ENCODE data around the gene AFG1L.
"Not testable (repeated sequence)": the region's sequence is repeated elsewhere in the genome, so short reads cannot be mapped to it uniquely, and the experiment has no call there.

AFG1L gene

DNA sequence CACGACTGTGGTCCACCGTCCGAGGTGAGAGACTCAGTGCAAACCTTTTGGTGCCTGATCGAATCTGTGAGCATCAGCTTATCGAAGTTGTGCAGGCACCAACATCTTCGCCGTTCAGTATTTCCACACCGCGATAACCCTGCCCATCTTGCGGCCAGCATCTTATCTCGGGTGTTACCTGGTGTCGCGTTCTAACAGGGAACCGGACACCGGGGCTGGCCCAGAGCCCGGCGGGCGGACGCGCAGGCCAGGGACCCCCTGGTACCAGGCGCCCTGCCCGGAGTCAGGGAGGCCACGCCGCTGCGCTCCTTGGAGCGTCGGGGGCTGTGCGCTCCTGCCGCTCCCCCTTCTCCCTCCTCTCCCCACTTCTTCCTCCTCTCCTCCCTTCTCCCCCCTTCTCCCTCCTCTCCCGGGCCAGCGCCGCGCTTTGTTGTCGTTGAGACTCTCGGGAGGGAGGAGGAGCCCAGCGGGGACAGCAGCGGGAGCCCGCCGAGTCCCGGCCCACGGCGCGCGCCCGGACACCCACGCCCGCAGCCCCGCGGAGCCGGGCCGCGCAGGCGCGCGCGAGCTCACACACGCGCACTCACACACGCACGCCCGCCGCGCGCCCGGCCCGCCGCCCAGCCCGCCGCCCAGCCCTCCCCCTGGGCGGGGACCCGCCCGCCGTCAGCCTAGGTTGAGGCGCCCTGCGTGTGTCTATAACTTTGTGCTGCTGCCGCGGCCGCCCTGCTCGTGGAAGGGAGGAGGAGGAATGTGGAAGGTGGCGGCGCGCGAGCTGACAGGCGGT, 264.4 kb downstream of the AFG1L start:
- Histone ChIP-seq H3K9ac (ENCODE audit: insufficient read length, low read depth) (peak overlapping the region; percentile 77), H3K27me3 (ENCODE audit: insufficient read depth, insufficient read length) (peaks cover 31% of the 10 kb centered on the region), H3K4me3 (ENCODE audit: insufficient read length, low read depth) (peak overlapping the region; percentile 75), H3K36me3 (ENCODE audit: insufficient read depth, insufficient read length, low read length) (no peaks in the 10 kb centered on the region), H3K4me1 (ENCODE audit: insufficient read depth, insufficient read length) (no peaks in the 10 kb centered on the region), H3K9me3 (ENCODE audit: insufficient read depth, low read length) (no peaks in the 10 kb centered on the region)
- TF ChIP-seq ZNF274 (IDR thresholded peaks at IDR 0.05; ENCODE audit: low read depth, low read length) (no peak), SUZ12 (IDR thresholded peaks at IDR 0.05; ENCODE audit: extremely low read depth, insufficient read depth, insufficient read length) (no peak), YY1 (IDR thresholded peaks at IDR 0.05; ENCODE audit: insufficient read depth, insufficient read length) (no peak)
- no peak for DNase-seq (ENCODE audit: low read depth, low spot score)

DNA sequence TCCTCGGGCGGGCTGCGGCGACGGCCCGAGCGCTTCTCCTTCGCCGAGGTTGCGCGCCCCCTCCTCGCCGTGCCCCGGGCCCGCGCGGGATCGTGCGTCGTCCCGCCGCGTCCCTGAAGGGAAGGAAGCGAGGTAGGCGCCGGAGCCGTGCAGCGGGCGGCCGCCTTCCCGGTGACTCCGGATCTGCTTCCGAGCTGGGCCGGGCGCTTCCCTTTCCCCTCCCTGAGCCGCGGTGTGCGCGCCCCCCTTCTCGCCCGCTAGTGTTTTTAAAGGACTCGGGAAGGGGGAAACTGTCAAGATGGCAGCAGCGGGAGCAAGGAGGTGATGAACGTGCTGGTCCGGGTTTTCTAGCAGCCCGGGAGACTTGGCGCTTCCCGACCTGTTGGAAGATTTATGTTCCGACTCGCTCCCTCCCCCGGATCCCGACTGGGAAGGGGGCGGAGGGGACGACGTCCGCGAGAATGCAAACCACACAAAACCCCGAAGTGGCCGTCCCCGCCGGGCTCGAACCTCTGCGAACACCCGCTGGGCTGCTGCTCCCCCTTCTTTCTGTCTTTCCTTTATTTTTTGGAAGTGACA, 265.1 kb downstream of the AFG1L start:
- no peak for DNase-seq (ENCODE audit: low read depth, low spot score)
- TF ChIP-seq SUZ12 (IDR thresholded peaks at IDR 0.05; ENCODE audit: extremely low read depth, insufficient read depth, insufficient read length): no peak
- TF ChIP-seq ZNF274 (IDR thresholded peaks at IDR 0.05; ENCODE audit: low read depth, low read length): no peak
- no peak for TF ChIP-seq YY1 (IDR thresholded peaks at IDR 0.05; ENCODE audit: insufficient read depth, insufficient read length)
- H3K9ac ChIP-seq (ENCODE audit: insufficient read length, low read depth): peak overlapping the region; percentile 77
- no peaks in the 10 kb centered on the region for H3K36me3 ChIP-seq (ENCODE audit: insufficient read depth, insufficient read length, low read length)
- peaks cover 32% of the 10 kb centered on the region for H3K27me3 ChIP-seq (ENCODE audit: insufficient read depth, insufficient read length)
- peak overlapping the region; percentile 75 for H3K4me3 ChIP-seq (ENCODE audit: insufficient read length, low read depth)
- H3K9me3 ChIP-seq (ENCODE audit: insufficient read depth, low read length): no peaks in the 10 kb centered on the region
- no peaks in the 10 kb centered on the region for H3K4me1 ChIP-seq (ENCODE audit: insufficient read depth, insufficient read length)

DNA sequence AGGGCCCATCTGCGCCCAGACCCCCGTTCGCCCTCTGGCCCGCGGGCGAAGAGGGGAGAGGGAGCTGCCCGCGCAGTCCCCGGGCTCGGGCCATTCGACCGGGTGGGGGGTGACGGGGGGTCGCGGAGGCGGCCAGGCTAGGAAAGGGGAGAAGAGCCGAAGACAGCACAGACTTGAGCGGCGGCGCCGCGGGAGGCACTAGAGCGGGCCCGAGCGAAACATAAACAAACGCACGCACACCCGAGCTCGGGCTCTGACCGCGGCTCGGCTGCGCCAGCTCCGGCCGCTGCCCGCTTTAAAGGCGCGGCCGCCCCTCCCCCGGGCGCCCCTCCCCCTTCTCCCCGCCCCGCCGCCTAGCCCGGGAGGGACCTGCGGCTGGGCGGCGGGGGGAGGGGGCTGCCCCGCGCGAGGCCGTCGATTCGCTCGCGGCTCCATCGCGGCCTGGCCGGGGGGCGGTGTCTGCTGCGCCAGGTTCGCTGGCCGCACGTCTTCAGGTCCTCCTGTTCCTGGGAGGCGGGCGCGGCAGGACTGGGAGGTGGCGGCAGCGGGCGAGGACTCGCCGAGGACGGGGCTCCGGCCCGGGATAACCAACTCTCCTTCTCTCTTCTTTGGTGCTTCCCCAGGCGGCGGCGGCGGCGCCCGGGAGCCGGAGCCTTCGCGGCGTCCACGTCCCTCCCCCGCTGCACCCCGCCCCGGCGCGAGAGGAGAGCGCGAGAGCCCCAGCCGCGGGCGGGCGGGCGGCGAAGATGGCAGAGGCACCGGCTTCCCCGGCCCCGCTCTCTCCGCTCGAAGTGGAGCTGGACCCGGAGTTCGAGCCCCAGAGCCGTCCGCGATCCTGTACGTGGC, 265.8 kb downstream of the AFG1L start, which contains the start of gene FOXO3:
Gene FOXO3, plus strand, starts transcription at position 455 of the 846 bp plus-strand sequence. Its CDS starts 292 bp downstream, at position 747.
- H3K9me3 ChIP-seq (ENCODE audit: insufficient read depth, low read length): no peaks in the 10 kb centered on the region
- peak within 1 kb of the TSS; percentile 77 for H3K4me3 ChIP-seq (ENCODE audit: insufficient read length, low read depth)
- no peaks in the 10 kb centered on the region for H3K4me1 ChIP-seq (ENCODE audit: insufficient read depth, insufficient read length)
- H3K36me3 ChIP-seq (ENCODE audit: insufficient read depth, insufficient read length, low read length): peaks cover 3% of the 10 kb centered on the region
- DNase-seq (ENCODE audit: low read depth, low spot score): no peak
- peak within 1 kb of the TSS; percentile 83 for H3K9ac ChIP-seq (ENCODE audit: insufficient read length, low read depth)
- peaks cover 27% of the 10 kb centered on the region for H3K27me3 ChIP-seq (ENCODE audit: insufficient read depth, insufficient read length)
- TF ChIP-seq ZNF274 (IDR thresholded peaks at IDR 0.05; ENCODE audit: low read depth, low read length) (no peak), YY1 (IDR thresholded peaks at IDR 0.05; ENCODE audit: insufficient read depth, insufficient read length) (no peak), SUZ12 (IDR thresholded peaks at IDR 0.05; ENCODE audit: extremely low read depth, insufficient read depth, insufficient read length) (no peak)

DNA sequence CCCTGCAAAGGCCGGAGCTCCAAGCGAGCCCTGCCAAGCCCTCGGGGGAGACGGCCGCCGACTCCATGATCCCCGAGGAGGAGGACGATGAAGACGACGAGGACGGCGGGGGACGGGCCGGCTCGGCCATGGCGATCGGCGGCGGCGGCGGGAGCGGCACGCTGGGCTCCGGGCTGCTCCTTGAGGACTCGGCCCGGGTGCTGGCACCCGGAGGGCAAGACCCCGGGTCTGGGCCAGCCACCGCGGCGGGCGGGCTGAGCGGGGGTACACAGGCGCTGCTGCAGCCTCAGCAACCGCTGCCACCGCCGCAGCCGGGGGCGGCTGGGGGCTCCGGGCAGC, 266.4 kb downstream of the AFG1L start:
- H3K4me1 ChIP-seq (ENCODE audit: insufficient read depth, insufficient read length); H3K9me3 ChIP-seq (ENCODE audit: insufficient read depth, low read length); DNase-seq (ENCODE audit: low read depth, low spot score); H3K36me3 ChIP-seq (ENCODE audit: insufficient read depth, insufficient read length, low read length): not testable (repeated sequence)
- Histone ChIP-seq H3K9ac (ENCODE audit: insufficient read length, low read depth) (peak overlapping the region; percentile 83), H3K4me3 (ENCODE audit: insufficient read length, low read depth) (peak overlapping the region; percentile 77), H3K27me3 (ENCODE audit: insufficient read depth, insufficient read length) (peaks cover 23% of the 10 kb centered on the region)

DNA sequence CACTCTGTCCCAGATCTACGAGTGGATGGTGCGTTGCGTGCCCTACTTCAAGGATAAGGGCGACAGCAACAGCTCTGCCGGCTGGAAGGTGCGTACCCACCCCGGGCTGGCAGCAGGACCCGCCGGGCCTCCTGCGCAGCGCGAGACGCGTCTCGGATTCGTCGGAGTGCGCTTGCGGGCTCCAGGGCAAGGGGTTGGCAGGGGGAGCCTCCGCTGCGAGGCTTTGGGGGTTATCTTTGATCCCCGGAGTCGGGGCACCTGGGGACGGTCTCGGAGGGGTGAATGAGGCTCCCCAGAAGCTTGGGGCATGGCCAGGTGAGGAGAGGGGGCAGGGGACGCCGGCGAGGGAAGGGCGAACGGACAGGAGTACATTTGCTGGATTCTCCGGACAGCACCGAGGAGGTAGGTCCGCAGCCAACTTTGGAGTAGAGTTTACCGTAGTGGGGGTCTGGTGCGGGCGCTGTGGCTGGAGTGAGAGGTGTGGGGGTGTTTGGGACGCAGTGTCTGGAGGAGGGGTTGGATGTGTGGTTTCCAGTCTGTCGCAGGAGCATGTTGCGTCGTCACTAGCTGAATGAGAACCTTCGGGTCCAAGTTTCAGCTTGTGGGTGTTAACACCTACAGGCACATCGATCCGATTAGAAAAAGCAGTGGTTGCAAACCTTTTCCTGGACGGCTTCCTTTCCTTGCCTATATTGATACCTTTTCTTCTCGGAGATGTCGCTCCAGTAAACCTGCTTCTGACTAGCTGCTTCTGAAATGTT, 267.1 kb downstream of the AFG1L start:
- Histone ChIP-seq H3K36me3 (ENCODE audit: insufficient read depth, insufficient read length, low read length) (peaks cover 5% of the 10 kb centered on the region), H3K9ac (ENCODE audit: insufficient read length, low read depth) (peak overlapping the region; percentile 83), H3K27me3 (ENCODE audit: insufficient read depth, insufficient read length) (peaks cover 21% of the 10 kb centered on the region), H3K4me3 (ENCODE audit: insufficient read length, low read depth) (peak overlapping the region; percentile 77), H3K9me3 (ENCODE audit: insufficient read depth, low read length) (no peaks in the 10 kb centered on the region), H3K4me1 (ENCODE audit: insufficient read depth, insufficient read length) (no peaks in the 10 kb centered on the region)
- TF ChIP-seq SUZ12 (IDR thresholded peaks at IDR 0.05; ENCODE audit: extremely low read depth, insufficient read depth, insufficient read length): no peak
- no peak for DNase-seq (ENCODE audit: low read depth, low spot score)

DNA sequence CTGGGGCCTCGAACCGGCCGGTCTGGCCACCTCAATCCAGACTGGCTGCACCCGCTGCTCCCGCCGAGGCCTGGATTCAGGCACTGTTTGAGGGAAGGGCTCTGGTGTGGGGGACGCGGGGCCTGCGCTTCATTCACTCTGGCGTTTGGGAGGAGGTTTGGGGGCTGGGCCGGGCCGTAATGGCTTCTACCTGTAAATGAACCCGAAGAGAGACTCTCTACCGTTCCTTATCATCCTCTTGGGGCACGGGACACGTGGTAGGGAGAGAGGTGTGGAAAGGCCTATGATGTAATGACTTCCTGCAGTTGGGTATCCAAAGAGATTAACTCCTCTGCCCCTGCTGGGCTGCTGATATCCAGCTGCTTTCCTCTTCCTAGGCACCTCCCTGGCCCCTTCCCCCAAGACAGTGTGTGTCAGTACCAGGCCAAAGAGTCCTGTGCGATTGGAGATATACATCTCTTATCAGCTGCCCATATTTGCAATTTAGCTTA, 267.7 kb downstream of the AFG1L start:
- Histone ChIP-seq H3K27me3 (ENCODE audit: insufficient read depth, insufficient read length) (peaks cover 21% of the 10 kb centered on the region), H3K9ac (ENCODE audit: insufficient read length, low read depth) (peak overlapping the region; percentile 83), H3K4me3 (ENCODE audit: insufficient read length, low read depth) (peak overlapping the region; percentile 77), H3K9me3 (ENCODE audit: insufficient read depth, low read length) (no peaks in the 10 kb centered on the region), H3K4me1 (ENCODE audit: insufficient read depth, insufficient read length) (no peaks in the 10 kb centered on the region), H3K36me3 (ENCODE audit: insufficient read depth, insufficient read length, low read length) (peaks cover 5% of the 10 kb centered on the region)
- DNase-seq (ENCODE audit: low read depth, low spot score): no peak
- TF ChIP-seq ZNF274 (IDR thresholded peaks at IDR 0.05; ENCODE audit: low read depth, low read length) (no peak), YY1 (IDR thresholded peaks at IDR 0.05; ENCODE audit: insufficient read depth, insufficient read length) (no peak), SUZ12 (IDR thresholded peaks at IDR 0.05; ENCODE audit: extremely low read depth, insufficient read depth, insufficient read length) (no peak)
